IMR-90 (cell line): ENCODE data around the gene DGKD. TPM values are rescaled to one million over a fixed set of nuclear protein-coding genes. Genes with fewer than 3 reads are reported as not detected.

Experiments
- ATAC-seq: fragments of 200-7000 bp; cut with Tn5 transposase; 2 replicates; pipeline ENCODE4 v1.9.1; 2020; ENCODE audit warnings: low read depth, mild to moderate bottlenecking, moderate library complexity
- BruUV-seq: library from RNA; stranded (reverse); fragments of 400-500 nt; replicated peaks from 2 replicates; lab custom pipeline; 2021; lab: Mats Ljungman, UMichigan
- CTCF ChIA-PET: fragments of 300-600 bp; formaldehyde crosslinking; extraction: SDS; loops from one replicate; lab custom pipeline; 2021; ENCODE audit warnings: antibody characterized with exemption; lab: Yijun Ruan, JAX
- POLR2A ChIA-PET: fragments of 300-600 bp; sonication (Branson Sonifier 250); formaldehyde crosslinking; loops from one replicate; lab custom pipeline; 2022; ENCODE audit warnings: antibody characterized with exemption; ENCODE audit not compliant: unreplicated experiment; lab: Charles Lee
- DNase-seq: peaks from one replicate; pipeline ENCODE4 v3.0.0; 2013
- H2AFZ ChIP-seq: replicated peaks from 2 replicates; pipeline ENCODE3; 2013; ENCODE audit warnings: low read length, mild to moderate bottlenecking; ENCODE audit not compliant: poor library complexity
- H2AK5ac ChIP-seq: 2 replicates; pipeline ENCODE4 v1.6.1; 2013; ENCODE audit warnings: low read depth, low read length, inconsistent platforms
- H2AK9ac ChIP-seq: replicated peaks from 2 replicates; pipeline ENCODE3; 2013; ENCODE audit warnings: mild to moderate bottlenecking, low read depth, low read length, moderate library complexity; ENCODE audit not compliant: poor library complexity
- H2BK120ac ChIP-seq: 2 replicates; pipeline ENCODE4 v1.6.1; 2013; ENCODE audit warnings: low read depth, low read length, inconsistent platforms
- H2BK15ac ChIP-seq: 3 replicates; pipeline ENCODE4 v1.6.1; 2013; ENCODE audit warnings: low read depth, low read length, inconsistent platforms
- H2BK20ac ChIP-seq: 2 replicates; pipeline ENCODE4 v1.6.1; 2013; ENCODE audit warnings: low read depth, mild to moderate bottlenecking, inconsistent platforms, low read length, moderate library complexity
- H2BK5ac ChIP-seq: 2 replicates; pipeline ENCODE4 v1.6.1; 2013; ENCODE audit warnings: mild to moderate bottlenecking, low read depth, low read length, inconsistent platforms; ENCODE audit not compliant: poor library complexity, severe bottlenecking
- H3K14ac ChIP-seq: replicated peaks from 2 replicates; pipeline ENCODE4 v1.6.1; 2013; ENCODE audit warnings: low read depth, low read length, inconsistent platforms
- H3K18ac ChIP-seq: 2 replicates; pipeline ENCODE4 v1.6.1; 2013; ENCODE audit warnings: low read depth, low read length, control low read depth
- H3K23ac ChIP-seq: 2 replicates; pipeline ENCODE4 v1.6.1; 2013; ENCODE audit warnings: low read depth, low read length, inconsistent platforms
- H3K27ac ChIP-seq: 2 replicates; pipeline ENCODE4 v1.5.1; 2013; ENCODE audit warnings: mild to moderate bottlenecking, control low read depth, low read length; ENCODE audit not compliant: insufficient read depth
- H3K27me3 ChIP-seq: 2 replicates; pipeline ENCODE4 v1.6.1; 2013; ENCODE audit warnings: low read length; ENCODE audit not compliant: control insufficient read depth, insufficient read depth
- H3K36me3 ChIP-seq: 2 replicates; pipeline ENCODE4 v1.6.1; 2013; ENCODE audit warnings: low read length, mixed read lengths; ENCODE audit not compliant: control insufficient read depth, insufficient read depth
- H3K4ac ChIP-seq: 2 replicates; pipeline ENCODE4 v1.6.1; 2013; ENCODE audit warnings: low read depth, low read length, inconsistent platforms
- H3K4me1 ChIP-seq: 2 replicates; pipeline ENCODE4 v1.6.1; 2013; ENCODE audit warnings: low read length, mixed read lengths; ENCODE audit not compliant: control insufficient read depth, insufficient read depth
- H3K4me2 ChIP-seq: 2 replicates; pipeline ENCODE4 v1.6.1; 2013; ENCODE audit warnings: low read depth, mild to moderate bottlenecking, control low read depth, low read length, moderate library complexity
- H3K4me3 ChIP-seq: 2 replicates; pipeline ENCODE4 v1.5.1; 2013; ENCODE audit warnings: low read depth, mild to moderate bottlenecking, control low read depth, low read length, moderate library complexity; ENCODE audit not compliant: insufficient read depth
- H3K56ac ChIP-seq: 2 replicates; pipeline ENCODE4 v1.6.1; 2013; ENCODE audit warnings: low read length, inconsistent platforms; ENCODE audit not compliant: insufficient read depth; ENCODE audit errors: extremely low read depth
- H3K79me1 ChIP-seq, 2 experiments: 2 replicates each; pipeline ENCODE4 v1.6.1; 2013; ENCODE audit warnings: low read length in 2 of 2, inconsistent platforms in 1 of 2, low read depth in 1 of 2
- H3K9ac ChIP-seq: 2 replicates; pipeline ENCODE4 v1.6.1; 2013; ENCODE audit warnings: low read depth, low read length, control low read depth
- H3K9me1 ChIP-seq: 2 replicates; pipeline ENCODE4 v1.6.1; 2013; ENCODE audit warnings: low read length, inconsistent platforms; ENCODE audit not compliant: insufficient read depth
- H3K9me3 ChIP-seq: 2 replicates; pipeline ENCODE4 v1.6.1; 2013; ENCODE audit warnings: low read length; ENCODE audit not compliant: control insufficient read depth, insufficient read depth
- H4K20me1 ChIP-seq: 2 replicates; pipeline ENCODE4 v1.6.1; 2013; ENCODE audit warnings: low read length, inconsistent platforms; ENCODE audit not compliant: insufficient read depth
- H4K5ac ChIP-seq: 2 replicates; pipeline ENCODE4 v1.6.1; 2013; ENCODE audit warnings: mild to moderate bottlenecking, low read depth, low read length, control low read depth
- H4K8ac ChIP-seq, 2 experiments: 2 replicates each; pipeline ENCODE4 v1.6.1; 2013; ENCODE audit warnings: low read depth in 2 of 2, low read length in 2 of 2, control low read depth in 1 of 2, inconsistent platforms in 1 of 2
- H4K91ac ChIP-seq: 2 replicates; pipeline ENCODE4 v1.6.1; 2013; ENCODE audit warnings: low read depth, low read length, inconsistent platforms; ENCODE audit not compliant: insufficient read depth
- BHLHE40 ChIP-seq: fragments of 150-350 bp; IDR thresholded peaks from 2 replicates; pipeline ENCODE4 v1.6.1; 2016; ENCODE audit warnings: mild to moderate bottlenecking, low read depth, low read length
- CEBPB ChIP-seq: IDR thresholded peaks from 2 replicates; pipeline ENCODE4 v1.6.1; 2012; ENCODE audit warnings: low read depth, low read length, improper control_type of control experiment
- CHD1 ChIP-seq: IDR thresholded peaks from 2 replicates; pipeline ENCODE4 v1.6.1; 2012; ENCODE audit warnings: low read depth, low read length, improper control_type of control experiment
- CTCF ChIP-seq: conservative IDR thresholded peaks from 2 replicates; pipeline ENCODE4 v1.5.1; 2012; ENCODE audit warnings: mild to moderate bottlenecking, low read depth, low read length, improper control_type of control experiment
- ELK1 ChIP-seq: fragments of 150-350 bp; IDR thresholded peaks from 2 replicates; pipeline ENCODE4 v1.6.1; 2016; ENCODE audit warnings: low read depth, mild to moderate bottlenecking, low read length, moderate library complexity, borderline replicate concordance
- FOS ChIP-seq: fragments of 150-350 bp; IDR thresholded peaks from 2 replicates; pipeline ENCODE4 v1.6.1; 2016; ENCODE audit warnings: low read depth, low read length
- MAFK ChIP-seq: IDR thresholded peaks from 2 replicates; pipeline ENCODE4 v1.6.1; 2012; ENCODE audit warnings: low read depth, low read length, improper control_type of control experiment
- MAZ ChIP-seq: IDR thresholded peaks from 2 replicates; pipeline ENCODE4 v1.6.1; 2012; ENCODE audit warnings: low read depth, mild to moderate bottlenecking, low read length, improper control_type of control experiment, moderate library complexity, borderline replicate concordance
- MXI1 ChIP-seq: IDR thresholded peaks from 2 replicates; pipeline ENCODE4 v1.6.1; 2012; ENCODE audit warnings: low read depth, mild to moderate bottlenecking, low read length, moderate library complexity, borderline replicate concordance
- NFE2L2 ChIP-seq: fragments of 150-350 bp; IDR thresholded peaks from 2 replicates; pipeline ENCODE4 v1.6.1; 2016; ENCODE audit warnings: low read depth, mild to moderate bottlenecking, low read length
- POLR2A ChIP-seq: IDR thresholded peaks from 2 replicates; pipeline ENCODE4 v1.6.1; 2012; ENCODE audit warnings: mild to moderate bottlenecking, low read depth, low read length
- RAD21 ChIP-seq: IDR thresholded peaks from 2 replicates; pipeline ENCODE4 v1.6.1; 2012; ENCODE audit warnings: low read length, improper control_type of control experiment
- RCOR1 ChIP-seq: IDR thresholded peaks from 2 replicates; pipeline ENCODE4 v1.6.1; 2012; ENCODE audit warnings: mild to moderate bottlenecking, low read length, improper control_type of control experiment; ENCODE audit not compliant: insufficient replicate concordance
- RFX5 ChIP-seq: IDR thresholded peaks from 2 replicates; pipeline ENCODE4 v1.8.0; 2012; ENCODE audit warnings: low read depth, mild to moderate bottlenecking, low read length, moderate library complexity
- SMC3 ChIP-seq: fragments of 150-350 bp; IDR thresholded peaks from 2 replicates; pipeline ENCODE4 v1.6.1; 2016; ENCODE audit warnings: low read depth, mild to moderate bottlenecking, antibody characterized with exemption, low read length, moderate library complexity
- USF2 ChIP-seq: fragments of 150-350 bp; IDR thresholded peaks from 2 replicates; pipeline ENCODE4 v1.6.1; 2017; ENCODE audit warnings: mild to moderate bottlenecking, antibody characterized with exemption, low read length, low read depth
- WGBS, 2 experiments: methylation state at CpG; one replicate each; pipeline versions ENCODE4 v1.1.5 to v1.1.7; 2013; ENCODE audit warnings: missing lambda C conversion rate in 2 of 2; ENCODE audit not compliant: insufficient read length in 1 of 2; ENCODE audit errors: extremely low coverage in 2 of 2; 5-methylcytosine and 5-hydroxymethylcytosine counted together
- dilution Hi-C: fragments of 300-500 bp; cut with HindIII; formaldehyde crosslinking; loops from one replicate; pipeline ENCODE4 v1.14.3; 2018; ENCODE audit warnings: low sequenced_read_pairs; ENCODE audit not compliant: unreplicated experiment
- in situ Hi-C: fragments of 300-500 bp; cut with MboI; formaldehyde crosslinking; loops from 3 replicates; pipeline ENCODE4 v1.14.3; 2019; ENCODE audit warnings: low sequenced_read_pairs, inconsistent platforms, mixed read lengths
- intact Hi-C: fragments of 100-400 bp; cut with micrococcal nuclease; formaldehyde crosslinking; loops from 2 replicates; pipeline ENCODE4 v1.10.0; 2022
- polyA plus RNA-seq, 3 experiments: library from polyadenylated mRNA; depleted of rRNA; stranded (reverse); fragments of >200 nt; gene quantifications; 2 replicates each; pipeline ENCODE4 v1.2.3, GENCODE V29; 2012; ENCODE audit warnings: low replicate concordance in 1 of 3
- total RNA-seq: library from RNA; depleted of rRNA; stranded (reverse); fragments of >200 nt; gene quantifications from 2 replicates; pipeline ENCODE4 v1.2.3, GENCODE V29; 2012

DGKD gene
- total and polyA plus RNA-seq, 2 of the 4 experiments (the other 2 are of a cell fraction) = 6.5 to 10.1 TPM

- DNase-seq (no peak), ATAC-seq (no peak)
- POLR2A ChIA-PET = no interaction called here
- H3K4me1 ChIP-seq = no peaks in the 10 kb centered on the region
- no peak overlapping the region for H4K5ac ChIP-seq
- no peak overlapping the region for H2BK15ac ChIP-seq
- no peaks in the 10 kb centered on the region for H3K79me1 ChIP-seq
- H2AFZ ChIP-seq = no peak overlapping the region
- no TSS peak for BruUV-seq
- H3K9me3 ChIP-seq = no peaks in the 10 kb centered on the region
- no peak overlapping the region for H2BK120ac ChIP-seq
- no peak overlapping the region for H3K4ac ChIP-seq
- H3K23ac ChIP-seq = no peak overlapping the region
- H3K4me2 ChIP-seq = no peak overlapping the region
- WGBS, 2 experiments = 100% methylated on average over 1 of the region's 1 CpG; no CpG with 5 or more reads in 1 of the 2 experiments
- peaks cover 2% of the 10 kb centered on the region; the same call in 1 of the 2 replicates for H3K9me1 ChIP-seq
- H2BK20ac ChIP-seq = no peak overlapping the region
- in situ Hi-C loops = loop anchor here (5.0 to 10.0 kb wide), 3 partner anchors 94 to 266 kb away; partner anchors contain the start of genes DGKD and UGT1A5
- H4K8ac ChIP-seq = no peak overlapping the region
- no peak overlapping the region for H3K18ac ChIP-seq
- no peak overlapping the region for H3K14ac ChIP-seq
- dilution Hi-C loops = no loop called here
- TF ChIP-seq CHD1 (no peak), ELK1 (no peak), MXI1 (no peak), FOS (no peak), SMC3 (no peak), POLR2A (no peak), RCOR1 (no peak), CEBPB (no peak), NFE2L2 (no peak), CTCF (no peak), RAD21 (no peak), MAZ (no peak), USF2 (no peak), MAFK (no peak), BHLHE40 (no peak), RFX5 (no peak)
- no peak overlapping the region for H4K91ac ChIP-seq
- H3K27ac ChIP-seq = no peak overlapping the region
- intact Hi-C loops = no loop called here
- CTCF ChIA-PET = interaction anchor here (0.6 kb wide), 1 partner anchor 758 kb away, joined by 14 read pairs; no protein-coding TSS in a partner anchor
- no peak overlapping the region for H2BK5ac ChIP-seq
- no peak overlapping the region for H2AK5ac ChIP-seq
- no peak overlapping the region for H3K4me3 ChIP-seq
- no peaks in the 10 kb centered on the region for H4K20me1 ChIP-seq
- H3K56ac ChIP-seq = no peak overlapping the region
- peaks cover 20% of the 10 kb centered on the region for H3K36me3 ChIP-seq
- no peak overlapping the region for H3K9ac ChIP-seq
- H2AK9ac ChIP-seq = peak overlapping the region; percentile 37
- H3K27me3 ChIP-seq = no peaks in the 10 kb centered on the region
Observed at GRCh38 chr2:233446121-233446520, 91.8 kb downstream of the DGKD start.
